ENCODE measurements around the gene PIBF1.

PIBF1 gene

DNA sequence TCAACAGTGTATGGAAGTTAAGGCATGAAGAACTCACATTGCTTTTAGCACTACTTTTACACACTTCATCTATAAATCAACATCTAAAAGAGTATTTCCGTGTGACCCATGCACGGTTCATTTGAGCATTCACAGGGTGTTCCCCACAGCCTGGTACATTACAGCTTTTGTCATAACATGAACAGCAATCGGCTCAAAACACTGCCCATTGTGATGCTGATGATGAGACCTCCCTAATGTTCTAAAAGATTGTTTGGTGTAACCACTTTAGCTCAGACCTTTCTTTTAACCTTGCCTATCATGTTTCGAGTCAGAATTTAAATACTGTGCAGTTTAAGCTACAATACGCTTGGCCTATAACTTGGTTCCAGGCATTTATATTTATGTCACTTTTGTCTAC lies 272.8 kb downstream of the PIBF1 start:
- H3K9me3 ChIP-seq (ENCODE audit: low read depth, low read length): no peaks in the 10 kb centered on the region
- no peak overlapping the region for H3K27ac ChIP-seq
- no peak for DNase-seq (ENCODE audit: low read depth, low spot score)
- H3K9ac ChIP-seq (ENCODE audit: insufficient read length): no peak overlapping the region
- no peaks in the 10 kb centered on the region for H3K36me3 ChIP-seq (ENCODE audit: insufficient read depth, low read length)
- no peak for TF ChIP-seq FOXP2 (optimal IDR thresholded peaks at IDR 0.05; ENCODE audit: control extremely low read depth, extremely low read length, insufficient read depth)
- TF ChIP-seq POLR2AphosphoS5 (IDR thresholded peaks at IDR 0.05; ENCODE audit: borderline replicate concordance, low read depth, low read length): no peak
- no peak for TF ChIP-seq EZH2 (IDR thresholded peaks at IDR 0.05)
- no peak overlapping the region for H3K4me3 ChIP-seq

DNA sequence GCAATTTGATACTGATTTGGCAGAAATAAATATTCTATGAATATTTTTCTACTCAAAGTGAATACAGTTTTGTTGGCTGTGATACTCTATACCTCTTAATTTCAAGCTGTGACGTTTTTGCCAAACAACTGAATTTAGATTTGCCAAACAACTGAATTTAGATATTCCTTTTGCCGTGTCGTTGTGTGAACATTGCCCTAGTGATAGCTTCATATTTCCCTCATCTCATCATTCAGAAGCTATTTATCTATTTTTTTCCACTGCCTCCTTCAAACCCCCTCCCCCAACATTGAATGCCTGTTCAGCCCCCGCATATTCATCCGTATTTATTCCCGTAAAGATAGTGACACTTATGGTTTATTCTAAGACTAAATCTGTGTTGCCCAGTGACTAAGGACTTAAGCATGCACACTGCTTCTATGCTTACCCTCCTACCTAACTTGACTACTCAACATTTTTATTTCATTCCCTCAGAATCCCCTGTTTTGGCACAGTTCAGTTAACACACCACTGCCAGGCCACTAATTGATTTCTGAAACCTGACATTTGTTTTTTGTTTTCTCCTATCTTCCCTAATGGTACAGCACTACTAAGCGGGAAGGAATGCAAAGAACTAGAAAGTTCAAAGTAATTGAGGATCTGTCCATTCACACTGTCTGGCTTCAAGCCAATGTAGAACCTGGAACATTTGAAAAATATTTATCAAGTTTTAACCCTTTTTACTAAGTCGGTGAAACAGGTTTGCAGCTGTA lies 274.1 kb downstream of the PIBF1 start:
- Histone ChIP-seq H3K36me3 (ENCODE audit: insufficient read depth, low read length) (no peaks in the 10 kb centered on the region), H3K9me3 (ENCODE audit: low read depth, low read length) (no peaks in the 10 kb centered on the region), H3K27ac (no peak overlapping the region), H3K4me3 (no peak overlapping the region), H3K9ac (ENCODE audit: insufficient read length) (no peak overlapping the region)
- TF ChIP-seq EZH2 (IDR thresholded peaks at IDR 0.05) (no peak), POLR2AphosphoS5 (IDR thresholded peaks at IDR 0.05; ENCODE audit: borderline replicate concordance, low read depth, low read length) (no peak), FOXP2 (optimal IDR thresholded peaks at IDR 0.05; ENCODE audit: control extremely low read depth, extremely low read length, insufficient read depth) (no peak)
- DNase-seq (ENCODE audit: low read depth, low spot score): no peak

DNA sequence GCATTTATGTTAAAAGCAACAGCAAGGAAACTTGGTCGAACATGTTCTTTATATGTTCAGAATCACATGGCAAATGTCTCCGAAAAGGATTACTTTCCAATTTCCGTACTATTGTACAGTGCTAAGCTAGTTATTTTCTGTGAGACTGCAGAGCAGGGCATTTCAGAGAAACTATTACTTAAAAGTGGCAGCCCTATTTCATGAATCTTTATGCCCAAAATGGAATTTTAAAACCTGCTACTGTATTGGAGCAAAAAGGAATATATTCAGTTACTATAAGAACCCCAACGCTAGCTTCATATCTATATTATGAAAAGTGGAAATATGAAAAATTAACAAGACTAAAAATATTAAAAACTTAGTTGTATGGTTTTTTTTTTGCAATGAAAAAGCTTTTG lies 274.6 kb downstream of the PIBF1 start:
- TF ChIP-seq POLR2AphosphoS5 (IDR thresholded peaks at IDR 0.05; ENCODE audit: borderline replicate concordance, low read depth, low read length): no peak
- no peak for TF ChIP-seq FOXP2 (optimal IDR thresholded peaks at IDR 0.05; ENCODE audit: control extremely low read depth, extremely low read length, insufficient read depth)

DNA sequence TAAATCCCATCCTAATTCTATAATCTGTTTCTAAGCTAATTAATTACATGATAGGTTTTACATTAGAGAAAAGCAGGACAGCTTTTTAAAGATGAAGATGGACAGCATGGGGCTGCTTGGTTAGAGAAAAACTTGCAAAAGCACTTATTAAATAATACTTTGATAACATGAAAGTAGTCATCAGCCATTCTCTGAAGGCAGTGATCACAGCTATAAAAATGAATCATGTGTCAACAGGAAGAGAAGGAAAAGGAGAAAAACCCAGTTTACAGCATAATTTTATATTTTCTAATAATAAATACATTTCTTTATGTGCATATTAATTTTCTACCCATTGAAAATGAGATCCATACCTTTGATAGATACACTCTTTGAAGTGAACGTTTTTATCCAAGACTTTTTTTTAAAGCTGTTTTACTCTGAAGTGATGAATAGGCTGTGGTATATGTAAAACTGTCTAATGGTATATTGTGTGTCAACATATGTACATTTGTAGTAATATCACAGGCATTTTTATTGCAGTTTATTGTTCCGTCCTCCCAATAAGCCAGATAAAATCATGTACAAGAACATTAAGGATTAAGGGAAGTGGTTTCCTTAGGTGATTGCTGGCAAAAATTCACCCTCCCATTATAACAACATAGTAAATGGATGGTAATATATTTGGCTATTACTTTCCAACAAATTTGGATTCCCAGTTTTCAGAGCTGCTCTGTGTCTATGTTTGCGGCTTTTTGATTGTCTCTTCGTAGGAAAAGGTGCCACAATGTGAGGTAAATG lies 275.5 kb downstream of the PIBF1 start:
- DNase-seq (ENCODE audit: low read depth, low spot score): no peak
- H3K27ac ChIP-seq: no peak overlapping the region
- TF ChIP-seq POLR2AphosphoS5 (IDR thresholded peaks at IDR 0.05; ENCODE audit: borderline replicate concordance, low read depth, low read length) (no peak), FOXP2 (optimal IDR thresholded peaks at IDR 0.05; ENCODE audit: control extremely low read depth, extremely low read length, insufficient read depth) (no peak)
- H3K4me3 ChIP-seq: no peak overlapping the region
- H3K36me3 ChIP-seq (ENCODE audit: insufficient read depth, low read length): no peaks in the 10 kb centered on the region
- H3K9ac ChIP-seq (ENCODE audit: insufficient read length): no peak overlapping the region
- H3K9me3 ChIP-seq (ENCODE audit: low read depth, low read length): no peaks in the 10 kb centered on the region

More for the DNA sequence above, 274.6 kb downstream of the PIBF1 start:
- H3K9me3 ChIP-seq (ENCODE audit: low read depth, low read length): no peaks in the 10 kb centered on the region
- no peak overlapping the region for H3K4me3 ChIP-seq
- DNase-seq (ENCODE audit: low read depth, low spot score): no peak
- no peak overlapping the region for H3K27ac ChIP-seq
- H3K9ac ChIP-seq (ENCODE audit: insufficient read length): no peak overlapping the region
- H3K36me3 ChIP-seq (ENCODE audit: insufficient read depth, low read length): no peaks in the 10 kb centered on the region

DNA sequence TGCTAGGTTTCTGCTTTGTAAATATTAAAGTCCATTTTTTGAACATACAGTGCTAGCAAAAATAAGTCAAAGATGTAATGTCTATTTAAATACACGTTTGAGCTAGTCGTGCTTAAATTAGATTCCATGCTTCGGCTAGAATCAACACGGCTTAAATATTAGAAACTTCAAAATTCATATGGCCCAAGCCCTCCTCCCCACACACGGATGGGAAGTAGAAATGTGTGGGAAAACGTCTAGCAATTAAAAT lies 276.1 kb downstream of the PIBF1 start:
- Histone ChIP-seq H3K4me3 (peak overlapping the region; percentile 81), H3K9me3 (ENCODE audit: low read depth, low read length) (no peaks in the 10 kb centered on the region), H3K27ac (no peak overlapping the region), H3K9ac (ENCODE audit: insufficient read length) (no peak overlapping the region), H3K36me3 (ENCODE audit: insufficient read depth, low read length) (no peaks in the 10 kb centered on the region)
- TF ChIP-seq POLR2AphosphoS5 (IDR thresholded peaks at IDR 0.05; ENCODE audit: borderline replicate concordance, low read depth, low read length) (no peak), FOXP2 (optimal IDR thresholded peaks at IDR 0.05; ENCODE audit: control extremely low read depth, extremely low read length, insufficient read depth) (no peak), EZH2 (IDR thresholded peaks at IDR 0.05) (no peak)
- no peak for DNase-seq (ENCODE audit: low read depth, low spot score)

DNA sequence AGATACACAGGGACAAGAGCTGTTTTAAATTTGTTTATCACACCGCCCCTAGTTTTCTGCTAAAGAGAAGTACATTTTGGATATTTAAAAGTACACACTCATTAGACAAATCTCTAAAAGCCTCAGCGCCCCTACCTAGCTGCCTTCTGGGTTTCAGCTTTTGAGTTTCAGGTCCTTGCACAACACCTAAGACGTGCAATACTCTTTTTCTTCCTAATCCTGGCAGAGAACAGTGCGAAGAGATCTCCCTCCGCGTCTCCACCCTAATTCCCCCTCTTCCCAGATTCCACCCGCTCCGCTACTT lies 276.5 kb downstream of the PIBF1 start:
- Histone ChIP-seq H3K4me3 (peak overlapping the region; percentile 81), H3K9me3 (ENCODE audit: low read depth, low read length) (no peaks in the 10 kb centered on the region), H3K36me3 (ENCODE audit: insufficient read depth, low read length) (no peaks in the 10 kb centered on the region), H3K27ac (no peak overlapping the region), H3K9ac (ENCODE audit: insufficient read length) (peak overlapping the region; percentile 52)
- DNase-seq (ENCODE audit: low read depth, low spot score): no peak
- TF ChIP-seq FOXP2 (optimal IDR thresholded peaks at IDR 0.05; ENCODE audit: control extremely low read depth, extremely low read length, insufficient read depth): no peak
- no peak for TF ChIP-seq EZH2 (IDR thresholded peaks at IDR 0.05)
- no peak for TF ChIP-seq POLR2AphosphoS5 (IDR thresholded peaks at IDR 0.05; ENCODE audit: borderline replicate concordance, low read depth, low read length)

DNA sequence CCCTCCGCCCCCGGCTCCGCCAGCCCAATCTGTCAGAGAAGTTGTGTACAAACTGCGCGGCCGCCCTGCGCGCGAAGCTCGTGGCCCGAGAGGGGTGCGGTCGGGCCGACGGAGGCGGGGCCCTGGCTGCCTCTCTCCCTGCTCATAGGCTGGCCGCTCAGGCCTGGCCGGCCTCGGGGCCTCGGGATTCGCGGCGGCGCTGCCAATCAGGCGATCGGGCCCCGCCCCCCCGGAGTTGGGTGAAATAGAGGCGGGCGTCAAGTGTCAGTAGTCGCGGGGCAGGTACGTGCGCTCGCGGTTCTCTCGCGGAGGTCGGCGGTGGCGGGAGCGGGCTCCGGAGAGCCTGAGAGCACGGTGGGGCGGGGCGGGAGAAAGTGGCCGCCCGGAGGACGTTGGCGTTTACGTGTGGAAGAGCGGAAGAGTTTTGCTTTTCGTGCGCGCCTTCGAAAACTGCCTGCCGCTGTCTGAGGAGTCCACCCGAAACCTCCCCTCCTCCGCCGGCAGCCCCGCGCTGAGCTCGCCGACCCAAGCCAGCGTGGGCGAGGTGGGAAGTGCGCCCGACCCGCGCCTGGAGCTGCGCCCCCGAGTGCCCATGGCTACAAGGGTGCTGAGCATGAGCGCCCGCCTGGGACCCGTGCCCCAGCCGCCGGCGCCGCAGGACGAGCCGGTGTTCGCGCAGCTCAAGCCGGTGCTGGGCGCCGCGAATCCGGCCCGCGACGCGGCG lies 277.0 kb downstream of the PIBF1 start, which contains the start of gene KLF5:
TSS of gene KLF5 (plus strand) at position 270 of the 724 bp plus-strand sequence. CDS start at position 593, 323 bp downstream.
- no peak within 1 kb of the TSS for H3K27ac ChIP-seq
- H3K4me3 ChIP-seq: peak within 1 kb of the TSS; percentile 81
- H3K9ac ChIP-seq (ENCODE audit: insufficient read length): peak within 1 kb of the TSS; percentile 52
- H3K9me3 ChIP-seq (ENCODE audit: low read depth, low read length): no peaks in the 10 kb centered on the region
- TF ChIP-seq POLR2AphosphoS5 (IDR thresholded peaks at IDR 0.05; ENCODE audit: borderline replicate concordance, low read depth, low read length) (peak; percentile 69; the same call in 1 of the 2 replicates), EZH2 (IDR thresholded peaks at IDR 0.05) (no peak), FOXP2 (optimal IDR thresholded peaks at IDR 0.05; ENCODE audit: control extremely low read depth, extremely low read length, insufficient read depth) (no peak)
- no peaks in the 10 kb centered on the region for H3K36me3 ChIP-seq (ENCODE audit: insufficient read depth, low read length)
- DNase-seq (ENCODE audit: low read depth, low spot score): no peak

DNA sequence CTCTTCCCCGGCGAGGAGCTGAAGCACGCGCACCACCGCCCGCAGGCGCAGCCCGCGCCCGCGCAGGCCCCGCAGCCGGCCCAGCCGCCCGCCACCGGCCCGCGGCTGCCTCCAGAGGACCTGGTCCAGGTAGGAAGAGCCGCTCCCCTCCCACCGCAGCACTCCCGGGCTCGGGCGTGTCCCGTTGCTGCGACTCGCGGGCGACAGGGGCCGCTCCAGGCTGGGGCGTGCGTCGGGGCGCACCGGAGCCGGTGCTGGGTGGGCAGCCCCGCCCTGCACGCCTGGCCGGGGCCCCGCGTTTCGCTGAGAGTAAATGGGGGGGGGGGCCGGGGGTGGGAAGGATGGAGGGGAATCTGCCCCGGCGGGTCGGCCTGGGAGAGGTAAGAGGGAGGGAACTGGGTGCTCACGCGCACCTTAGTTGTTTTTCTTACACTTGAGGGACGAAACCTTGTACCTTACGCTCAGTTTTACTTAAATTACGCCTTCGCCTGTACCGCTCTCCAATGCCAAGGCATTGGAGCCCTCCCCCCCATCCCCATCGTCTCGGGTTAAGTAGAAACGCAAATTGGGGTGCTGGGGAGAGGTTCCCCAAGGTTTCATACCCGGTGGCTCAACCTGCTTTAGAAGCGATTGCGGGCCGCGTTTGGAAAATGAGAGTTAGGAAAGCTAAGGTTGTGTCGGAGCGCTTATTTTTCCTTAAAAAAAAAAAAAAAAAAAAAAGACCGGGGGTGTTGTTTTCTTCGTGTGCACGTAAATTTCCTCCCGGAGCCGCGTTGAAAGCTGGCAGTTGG lies 277.7 kb downstream of the PIBF1 start:
- Histone ChIP-seq H3K9ac (ENCODE audit: insufficient read length) (no peak overlapping the region), H3K4me3 (peak overlapping the region; percentile 81), H3K36me3 (ENCODE audit: insufficient read depth, low read length) (no peaks in the 10 kb centered on the region), H3K27ac (no peak overlapping the region), H3K9me3 (ENCODE audit: low read depth, low read length) (no peaks in the 10 kb centered on the region)
- TF ChIP-seq FOXP2 (optimal IDR thresholded peaks at IDR 0.05; ENCODE audit: control extremely low read depth, extremely low read length, insufficient read depth) (no peak), POLR2AphosphoS5 (IDR thresholded peaks at IDR 0.05; ENCODE audit: borderline replicate concordance, low read depth, low read length) (no peak), EZH2 (IDR thresholded peaks at IDR 0.05) (no peak)
- DNase-seq (ENCODE audit: low read depth, low spot score): no peak

All from SK-N-MC (cell line).